ENCODE results near the gene RARG.
"Not testable (repeated sequence)": the region's sequence is repeated elsewhere in the genome, so short reads cannot be mapped to it uniquely, and the experiment has no call there.

Gene RARG

DNA sequence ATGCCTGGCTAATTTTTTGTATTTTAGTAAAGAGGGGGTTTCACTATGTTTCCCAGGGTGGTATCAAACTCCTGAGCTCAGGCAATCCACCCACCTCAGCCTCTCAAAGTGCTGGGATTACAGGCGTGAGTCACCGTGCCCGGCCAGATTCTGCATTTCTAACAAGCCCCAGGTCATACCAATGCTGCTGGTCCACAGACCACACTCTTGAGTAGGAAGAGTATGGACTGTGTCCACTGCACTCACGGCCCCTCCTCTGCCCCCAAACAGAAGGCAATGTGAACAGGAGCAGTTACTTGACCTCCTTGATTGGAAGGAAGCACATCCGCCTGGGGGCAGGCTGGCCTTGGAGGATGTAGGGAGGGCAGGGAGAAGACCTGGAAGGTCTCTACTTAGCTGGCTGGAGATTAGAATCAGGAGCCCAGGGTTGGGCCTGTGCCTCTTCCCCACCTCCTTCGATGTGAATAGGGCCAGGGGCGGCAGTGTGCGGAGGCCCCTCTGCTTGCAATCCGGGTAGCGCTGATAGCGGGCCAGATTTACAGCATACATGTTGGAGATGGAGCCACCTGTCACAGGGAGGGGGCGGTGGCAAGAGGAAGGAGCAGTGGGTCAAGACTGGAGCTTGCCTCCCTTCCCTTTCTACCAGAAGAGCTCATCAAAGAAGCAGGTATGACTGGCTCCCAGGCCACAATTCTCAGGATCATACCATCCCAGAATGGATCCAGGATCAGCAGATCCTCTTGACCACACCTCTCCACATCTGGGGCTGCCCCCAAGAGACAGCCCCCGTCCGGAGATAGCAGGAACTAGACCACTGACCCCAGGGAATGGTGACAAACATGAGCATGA is 60.9 kb downstream of the RARG start:
- no peaks in the 10 kb centered on the region for H3K9me3 Mint-ChIP-seq (ENCODE audit: low read depth)
- no peaks in the 10 kb centered on the region for H3K4me1 Mint-ChIP-seq (ENCODE audit: low read depth)
- H3K36me3 Mint-ChIP-seq = peaks cover 2% of the 10 kb centered on the region
- H3K4me3 Mint-ChIP-seq = no peak overlapping the region
- H3K27me3 Mint-ChIP-seq = no peaks in the 10 kb centered on the region
- no peak overlapping the region for H3K27ac Mint-ChIP-seq

DNA sequence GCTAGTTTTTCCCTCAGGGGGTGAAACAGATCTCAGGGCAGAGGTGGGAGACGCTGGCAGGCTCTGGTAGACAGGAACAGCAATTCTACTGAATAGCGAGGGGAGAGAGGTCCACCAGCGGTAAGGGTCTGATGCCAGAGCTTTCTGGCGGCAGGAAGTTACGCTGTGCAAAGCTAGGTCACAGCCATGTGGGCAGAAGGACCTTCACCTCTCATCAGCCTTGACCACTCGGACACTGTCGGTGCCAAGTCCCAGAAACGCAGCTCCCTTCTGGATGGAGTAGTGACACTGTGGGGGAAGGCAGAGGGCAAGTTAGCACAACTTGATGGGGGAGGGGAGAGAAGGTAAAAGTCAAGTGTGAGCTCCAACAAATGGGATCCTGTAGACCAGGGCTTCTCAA is 61.8 kb downstream of the RARG start:
- no peak overlapping the region for H3K27ac Mint-ChIP-seq
- H3K27me3 Mint-ChIP-seq = no peaks in the 10 kb centered on the region
- no peaks in the 10 kb centered on the region for H3K9me3 Mint-ChIP-seq (ENCODE audit: low read depth)
- peaks cover 2% of the 10 kb centered on the region for H3K36me3 Mint-ChIP-seq
- no peaks in the 10 kb centered on the region for H3K4me1 Mint-ChIP-seq (ENCODE audit: low read depth)
- H3K4me3 Mint-ChIP-seq = no peak overlapping the region

DNA sequence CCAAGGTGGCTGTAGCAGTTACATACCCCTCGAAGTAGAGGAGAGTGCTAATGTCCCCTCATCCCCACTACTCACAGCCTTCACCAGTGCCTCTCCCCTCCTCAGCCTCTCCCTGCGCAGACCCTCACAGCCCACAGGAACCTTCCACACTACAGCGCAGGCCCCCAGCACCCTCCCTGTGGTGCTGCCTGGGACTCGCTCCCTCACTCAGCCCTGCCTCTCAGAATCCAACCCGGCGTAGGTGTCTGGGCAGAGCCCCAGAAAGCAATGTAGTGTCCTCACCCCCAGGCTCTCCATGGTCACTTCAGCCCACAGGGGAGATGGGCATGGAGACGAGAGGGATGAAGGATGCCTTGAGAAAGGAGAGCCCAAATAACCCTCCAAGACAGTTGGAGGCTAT is 62.4 kb downstream of the RARG start:
- Mint-ChIP-seq H3K4me3 (no peak overlapping the region), H3K36me3 (peaks cover 2% of the 10 kb centered on the region), H3K4me1 (ENCODE audit: low read depth) (no peaks in the 10 kb centered on the region), H3K27ac (no peak overlapping the region), H3K27me3 (no peaks in the 10 kb centered on the region), H3K9me3 (ENCODE audit: low read depth) (no peaks in the 10 kb centered on the region)

DNA sequence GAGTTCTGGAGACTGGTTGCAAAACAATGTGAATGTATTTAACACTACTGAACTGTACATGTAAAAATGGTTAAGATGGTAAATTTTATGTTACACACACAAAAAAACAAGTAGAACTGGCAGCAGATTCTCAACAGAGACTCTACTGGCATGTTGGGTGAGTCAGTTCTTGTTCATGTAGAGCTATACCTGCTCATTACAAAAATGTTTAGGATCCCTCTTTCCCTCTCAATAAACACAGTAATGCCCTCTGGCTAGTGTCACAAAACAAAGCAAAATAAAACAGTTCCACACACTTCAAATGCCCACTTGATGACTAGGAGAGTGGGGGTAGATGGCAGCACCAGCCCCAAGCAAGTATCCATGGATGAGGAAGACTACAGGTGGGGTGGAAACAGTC is 65.2 kb downstream of the RARG start:
- H3K9me3 Mint-ChIP-seq (ENCODE audit: low read depth) = no peaks in the 10 kb centered on the region
- no peaks in the 10 kb centered on the region for H3K4me1 Mint-ChIP-seq (ENCODE audit: low read depth)
- no peak overlapping the region for H3K27ac Mint-ChIP-seq
- H3K27me3 Mint-ChIP-seq = no peaks in the 10 kb centered on the region
- H3K4me3 Mint-ChIP-seq = no peak overlapping the region
- H3K36me3 Mint-ChIP-seq = peaks cover 3% of the 10 kb centered on the region

DNA sequence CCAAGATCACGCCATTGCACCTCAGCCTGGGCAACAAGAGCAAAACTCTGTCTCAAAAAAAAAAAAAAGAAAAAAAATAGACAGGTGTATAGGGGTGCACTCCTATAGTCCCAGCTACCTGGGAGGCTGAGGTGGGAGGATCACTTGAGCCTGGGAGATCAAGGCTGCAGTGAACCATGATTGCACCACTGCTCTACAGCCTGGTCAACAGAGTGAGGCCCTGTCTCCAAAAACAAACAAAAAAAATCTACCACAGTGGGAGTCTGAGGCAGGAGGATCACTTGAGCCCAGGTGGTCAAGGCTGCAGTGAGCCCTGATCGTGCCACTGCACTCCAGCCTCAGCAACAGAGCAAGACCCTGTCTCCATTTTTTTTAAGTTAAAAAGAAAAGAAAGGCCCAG is 69.0 kb downstream of the RARG start:
- H3K36me3 Mint-ChIP-seq; H3K9me3 Mint-ChIP-seq (ENCODE audit: low read depth); H3K27me3 Mint-ChIP-seq; H3K4me1 Mint-ChIP-seq (ENCODE audit: low read depth); H3K4me3 Mint-ChIP-seq; H3K27ac Mint-ChIP-seq: not testable (repeated sequence)

DNA sequence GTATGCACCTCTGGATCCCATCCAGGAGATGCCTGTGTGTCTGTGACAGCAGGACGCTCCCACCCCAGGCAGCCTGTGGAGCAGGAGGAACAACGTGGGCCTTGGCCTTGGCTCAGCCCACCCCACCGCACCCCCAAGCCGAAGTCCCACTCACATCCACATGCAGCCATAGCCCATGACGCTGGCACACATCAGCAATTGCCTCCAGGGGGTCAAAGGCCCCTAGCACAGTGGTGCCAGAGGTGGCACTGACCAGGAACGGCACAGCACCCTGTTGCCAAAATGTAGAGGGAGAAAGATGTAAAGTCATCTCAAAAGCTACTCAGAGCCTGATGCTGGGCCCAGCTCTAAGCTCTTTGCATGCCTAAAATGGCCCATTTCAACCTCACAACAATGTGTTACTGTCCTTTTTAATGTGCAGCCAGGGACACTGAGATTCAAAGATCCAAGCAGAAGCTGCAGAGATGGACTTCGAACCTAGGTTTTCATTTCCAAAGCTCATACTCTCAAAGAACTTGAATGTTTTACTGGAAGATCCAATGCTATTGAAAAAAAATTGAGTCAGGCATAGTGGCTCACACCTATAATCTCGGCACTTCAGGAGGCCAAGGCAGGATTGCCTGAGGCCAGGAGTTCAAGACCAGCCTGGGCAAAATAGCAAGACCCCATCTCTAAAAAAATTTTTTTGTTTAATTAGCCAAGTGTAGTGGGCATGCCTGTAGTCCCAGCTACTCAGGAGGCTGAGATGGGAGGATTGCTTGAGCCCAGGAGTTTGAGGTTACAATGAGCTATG is 70.7 kb downstream of the RARG start:
- H3K4me3 Mint-ChIP-seq = no peak overlapping the region
- no peaks in the 10 kb centered on the region for H3K9me3 Mint-ChIP-seq (ENCODE audit: low read depth)
- no peaks in the 10 kb centered on the region for H3K27me3 Mint-ChIP-seq
- peaks cover 6% of the 10 kb centered on the region for H3K4me1 Mint-ChIP-seq (ENCODE audit: low read depth)
- H3K27ac Mint-ChIP-seq = no peak overlapping the region
- peaks cover 3% of the 10 kb centered on the region for H3K36me3 Mint-ChIP-seq

DNA sequence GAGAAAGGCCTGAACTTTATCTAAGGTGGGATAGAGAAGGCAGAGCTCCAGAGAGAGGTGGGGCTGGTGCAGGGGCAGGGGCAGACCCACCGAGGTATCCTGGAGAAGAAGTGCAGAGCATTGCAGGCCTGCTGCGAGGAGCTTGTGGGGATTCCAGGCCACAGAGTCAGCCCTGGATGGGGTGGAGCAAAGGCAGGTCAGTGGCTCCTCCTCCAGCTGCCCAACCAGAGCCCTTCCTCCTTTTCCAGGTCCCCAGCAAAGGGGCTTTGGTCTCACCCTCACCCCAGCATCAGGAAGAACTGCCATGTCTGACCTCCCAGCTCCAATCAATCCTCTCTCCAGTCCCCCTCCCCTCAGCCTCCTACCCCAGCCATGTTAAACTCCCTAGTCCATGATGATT is 71.3 kb downstream of the RARG start:
- no peak overlapping the region for H3K4me3 Mint-ChIP-seq
- H3K9me3 Mint-ChIP-seq (ENCODE audit: low read depth) = no peaks in the 10 kb centered on the region
- H3K27ac Mint-ChIP-seq = no peak overlapping the region
- peaks cover 6% of the 10 kb centered on the region for H3K4me1 Mint-ChIP-seq (ENCODE audit: low read depth)
- H3K36me3 Mint-ChIP-seq = peaks cover 3% of the 10 kb centered on the region
- no peaks in the 10 kb centered on the region for H3K27me3 Mint-ChIP-seq
